Globus pallidus (tissue), 1 donor: ENCODE measurements around the gene CCR2.

Source experiments
- DNase-seq: peaks from one replicate; pipeline ENCODE4 v3.0.0-alpha.2; 2015; ENCODE audit warnings: low spot score

CCR2 gene

GRCh38 chr3:46405301-46406019 lies 51.5 kb downstream of the CCR2 start:
- no peak for DNase-seq

- DNase-seq, result no peak
Observed at GRCh38 chr3:46406443-46406787, 52.5 kb downstream of the CCR2 start.

- peak; percentile 51 for DNase-seq
Observed at GRCh38 chr3:46406788-46407611, 53.1 kb downstream of the CCR2 start, which contains the start of the genes CCR5AS and CCRL2. TSS of gene CCR5AS (minus strand) at chr3:46407066. TSS of gene CCRL2 (plus strand) at chr3:46407259. CDS start at chr3:46408080, 821 bp downstream.

GRCh38 chr3:46407970-46408369 lies 54.1 kb downstream of the CCR2 start:
- DNase-seq, result no peak

GRCh38 chr3:46408853-46409252 lies 54.9 kb downstream of the CCR2 start:
- DNase-seq, result no peak

GRCh38 chr3:46409739-46410489 lies 56.0 kb downstream of the CCR2 start:
- no peak for DNase-seq
